NCI-H524 (cell line): ENCODE data around the gene SPATA16.
"Not testable (repeated sequence)": the region's sequence is repeated elsewhere in the genome, so short reads cannot be mapped to it uniquely, and the experiment has no call there.

Source experiments
- DNase-seq, 2 experiments: peaks; one replicate each; lab custom pipeline; 2025; lab: John Stamatoyannopoulos, UW

SPATA16 gene

GRCh38 chr3:172876297-172876696 lies 264.7 kb downstream of the SPATA16 start:
- DNase-seq: peak in 1 of 2 experiments; percentile 95

DNA sequence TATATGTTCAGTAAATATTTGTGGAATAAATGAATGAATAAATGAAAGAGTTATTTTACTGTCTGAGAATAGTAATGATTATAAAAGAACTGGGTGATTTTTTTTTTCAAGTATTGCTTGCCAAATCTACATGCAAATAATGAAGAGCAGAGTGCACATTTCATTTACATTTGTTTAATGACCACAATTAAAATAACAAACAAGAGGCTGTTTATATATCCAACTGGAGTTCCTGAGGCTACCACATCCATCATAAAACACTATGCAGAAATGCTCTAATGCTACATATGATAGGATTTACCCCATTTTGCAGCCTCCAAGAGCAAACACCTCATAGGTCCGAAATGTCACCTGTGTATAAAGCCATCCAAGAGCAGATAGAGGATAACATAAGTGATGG lies 266.0 kb downstream of the SPATA16 start:
- DNase-seq: no peak

DNA sequence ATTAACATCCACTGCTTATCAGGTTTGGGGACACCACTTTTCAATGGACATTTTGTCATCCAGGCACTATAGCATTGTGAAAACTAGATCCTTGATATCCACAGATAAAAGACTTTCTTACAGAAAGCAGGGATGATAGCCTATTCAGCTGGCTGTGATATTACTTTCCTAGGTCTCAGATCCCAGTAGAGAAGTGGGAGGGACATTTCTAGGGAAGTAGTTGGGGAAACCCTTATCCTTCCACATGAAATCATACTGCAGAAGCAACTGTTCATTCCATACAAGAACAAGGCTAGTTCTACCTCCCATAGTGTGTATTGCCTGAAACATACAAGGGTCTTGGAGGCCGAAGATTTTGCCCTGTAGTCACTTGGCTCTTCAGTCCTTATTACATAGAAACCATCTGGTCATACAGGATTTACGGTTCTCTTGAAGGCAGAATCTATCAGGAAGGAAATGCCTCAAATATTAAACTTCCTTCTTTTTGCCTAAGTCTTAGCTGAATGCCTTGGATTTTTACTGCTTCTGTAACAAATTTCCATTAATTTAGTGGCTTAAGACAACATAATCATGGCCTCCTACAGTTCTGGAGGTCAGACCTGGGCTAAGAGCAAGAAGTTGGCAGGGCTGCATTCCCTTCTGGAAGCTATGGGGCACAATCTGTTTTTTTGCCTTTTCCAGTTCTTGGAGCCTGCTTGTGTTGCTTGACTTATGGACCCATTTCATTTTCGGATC lies 271.1 kb downstream of the SPATA16 start:
- peak in 1 of 2 experiments; percentile 66 for DNase-seq

DNA sequence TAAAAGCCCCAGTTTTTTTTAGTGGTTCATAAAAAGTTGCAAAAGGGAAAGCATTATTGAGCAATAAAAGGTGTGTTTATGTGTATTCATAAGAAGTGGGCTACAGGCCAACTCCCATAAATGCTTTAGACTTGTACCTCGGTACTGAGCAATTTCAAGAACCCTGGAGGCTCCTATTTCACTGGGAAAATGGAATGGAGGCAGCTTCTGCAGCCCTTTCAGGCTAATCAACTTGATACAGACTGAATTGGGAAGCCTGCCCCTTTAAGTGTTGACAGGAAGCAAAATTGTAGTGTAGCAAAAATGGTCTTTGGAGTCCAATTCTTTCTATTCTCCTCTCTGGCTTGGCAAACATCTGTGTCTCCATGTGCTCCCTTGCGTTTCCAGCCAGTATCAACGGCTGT lies 271.7 kb downstream of the SPATA16 start:
- DNase-seq: peak in 1 of 2 experiments; percentile 37

GRCh38 chr3:172868582-172869200 lies 272.3 kb downstream of the SPATA16 start:
- peak; percentile 75 to 95 for DNase-seq

- not testable (repeated sequence) for DNase-seq
These were observed 274.2 kb downstream of the SPATA16 start for GRCh38 chr3:172866726-172867350.

DNA sequence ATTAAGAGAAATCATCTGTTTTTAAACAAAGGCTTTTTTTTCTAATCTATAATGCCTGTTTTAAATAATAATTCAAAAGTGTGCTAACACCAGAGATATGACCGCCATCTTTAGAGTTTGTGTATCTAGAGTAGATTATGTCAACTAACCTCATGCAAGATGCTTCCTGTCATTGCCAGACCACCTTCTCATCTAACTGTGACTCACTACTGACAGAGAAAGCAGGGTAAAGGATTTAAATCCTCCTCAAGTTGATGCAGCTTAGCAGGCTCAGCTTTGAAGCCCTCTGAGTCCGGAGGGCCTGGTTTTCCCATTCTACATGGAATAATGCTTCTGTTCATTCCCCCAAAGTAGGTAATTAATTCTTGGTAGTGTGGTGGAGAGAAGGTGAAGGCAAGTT lies 282.0 kb downstream of the SPATA16 start:
- DNase-seq: peak in 1 of 2 experiments; percentile 5

DNA sequence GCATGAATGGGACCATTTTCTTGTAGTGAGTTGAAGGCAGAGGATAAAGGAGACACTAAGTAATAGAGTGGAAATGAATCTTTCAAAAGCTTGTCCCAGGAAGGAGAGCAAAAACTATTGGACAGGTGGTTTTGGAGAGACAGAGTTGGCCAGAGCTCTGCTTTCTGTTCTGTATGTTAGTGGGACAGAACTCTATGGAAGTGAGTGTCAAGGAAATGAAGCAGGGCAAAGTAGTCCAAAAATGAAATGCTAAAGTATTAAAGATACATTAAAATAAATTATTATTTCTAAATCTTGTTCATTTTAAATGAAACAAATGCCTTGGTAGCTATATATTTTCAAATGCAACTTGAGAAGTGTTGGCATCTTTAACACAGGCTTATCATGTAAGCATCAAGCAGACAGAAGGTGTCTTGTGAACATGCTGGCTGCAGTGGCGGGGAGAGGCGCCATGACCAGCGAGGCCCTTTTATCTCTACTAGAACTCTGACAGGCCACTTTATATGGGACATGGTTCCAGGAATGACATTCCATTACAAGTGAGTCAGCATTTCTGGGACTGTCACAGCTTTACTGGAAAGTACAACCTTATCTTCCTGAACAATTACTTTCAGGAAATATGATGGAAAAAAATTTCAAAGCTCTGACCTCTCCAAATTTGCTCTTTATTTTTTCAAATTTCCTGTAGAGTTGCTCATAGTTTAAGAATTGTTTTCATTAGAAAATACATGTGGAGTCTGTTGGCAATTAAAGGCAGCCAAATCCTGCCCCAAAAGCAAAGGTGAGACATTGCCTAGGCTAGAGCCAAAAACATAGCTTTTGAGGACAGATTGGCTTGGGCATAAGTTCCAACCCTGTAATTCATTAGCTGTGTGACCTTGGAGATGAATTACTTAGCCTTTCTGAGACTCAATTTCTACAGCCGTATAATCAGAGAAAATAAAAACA lies 284.0 kb downstream of the SPATA16 start:
- DNase-seq: no peak

DNA sequence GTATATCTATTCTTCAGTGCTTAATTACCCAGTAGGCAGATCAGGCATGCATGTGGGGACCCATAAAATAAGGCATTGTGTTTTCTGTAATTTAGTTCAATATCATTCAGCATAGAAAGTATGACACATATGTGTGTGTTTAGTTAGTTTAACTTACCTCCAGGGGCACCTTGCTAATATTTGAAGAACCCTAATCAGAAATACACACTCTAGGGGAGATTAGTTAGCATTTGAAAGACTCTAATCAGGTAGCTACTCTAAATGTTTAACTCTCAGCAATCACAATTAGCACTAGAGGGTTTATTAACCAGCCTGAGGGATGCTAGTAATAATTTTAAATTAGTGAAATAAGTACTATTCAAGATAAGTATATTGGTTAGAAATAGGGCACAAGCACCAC lies 286.0 kb downstream of the SPATA16 start:
- DNase-seq: no peak

DNA sequence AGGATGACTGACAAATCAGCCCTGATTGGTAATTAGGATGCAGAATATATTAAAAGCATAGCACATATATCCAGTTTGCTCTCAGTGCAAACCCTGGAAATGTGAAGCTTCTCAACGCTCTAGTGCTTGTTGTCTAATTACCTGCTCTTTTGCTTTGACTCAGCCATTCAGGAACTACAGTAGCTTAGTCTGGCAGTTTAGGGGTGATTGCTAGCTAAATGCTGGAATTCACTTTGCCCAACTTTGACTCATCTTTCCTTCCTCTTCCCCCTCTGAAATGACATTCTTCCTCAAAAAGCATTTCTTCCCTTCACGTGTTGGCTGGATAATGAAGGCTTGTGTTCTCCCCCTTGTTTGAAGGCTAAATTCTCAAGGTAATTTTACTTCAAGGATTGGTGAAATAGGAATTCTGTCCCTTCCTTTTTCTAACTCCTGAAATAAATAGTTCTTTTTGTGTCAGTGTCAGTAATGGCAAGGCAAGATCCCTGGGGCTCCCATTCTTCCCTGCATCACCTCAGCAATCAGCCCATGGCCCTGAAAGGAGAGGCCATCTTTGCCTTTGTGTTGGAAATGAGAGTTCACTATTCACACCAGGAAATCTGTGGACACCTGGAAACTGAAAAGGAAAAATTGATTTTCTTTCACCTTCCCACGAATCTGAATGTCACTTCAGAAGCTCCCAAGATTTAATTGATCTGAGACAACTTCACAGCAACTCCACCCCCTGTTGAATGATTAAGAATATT lies 286.9 kb downstream of the SPATA16 start:
- DNase-seq: no peak

GRCh38 chr3:172853005-172853404 lies 288.0 kb downstream of the SPATA16 start:
- no peak for DNase-seq

DNA sequence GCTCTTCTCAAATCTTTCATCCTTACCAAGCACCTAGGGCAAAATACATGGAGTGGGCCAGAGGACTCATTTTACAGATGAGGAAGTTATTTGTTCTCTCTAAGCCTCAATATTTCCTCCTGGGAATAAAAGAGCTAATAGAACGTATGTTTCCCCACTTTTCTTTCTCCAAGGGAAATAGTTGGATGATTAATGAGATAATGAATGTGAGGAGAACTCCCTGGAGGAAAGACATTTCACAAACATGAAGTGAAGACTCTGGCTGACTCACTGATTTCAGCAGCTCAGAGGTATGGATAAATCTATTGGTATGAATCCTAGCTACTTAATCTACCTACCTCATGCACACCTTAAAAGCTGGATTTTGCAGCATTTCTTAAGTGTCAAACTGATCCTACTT lies 292.1 kb downstream of the SPATA16 start:
- no peak for DNase-seq

DNA sequence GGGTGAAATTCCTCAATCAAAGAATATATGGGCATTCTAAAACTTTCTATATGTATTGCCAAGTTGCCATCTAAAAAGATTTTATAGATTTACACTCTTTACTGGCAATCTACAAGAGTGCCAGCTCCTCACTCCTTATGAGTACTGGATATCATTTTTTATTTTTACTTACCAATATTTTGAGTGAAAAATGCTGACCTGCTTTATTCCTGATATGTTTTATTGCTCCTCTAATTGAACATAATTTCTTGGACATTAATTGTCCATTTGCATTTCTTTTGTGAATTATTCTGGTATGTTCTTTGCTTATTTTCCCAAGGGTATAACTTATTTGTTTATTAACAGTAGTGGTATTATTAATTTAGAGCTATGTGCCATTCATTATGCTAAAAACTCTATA lies 293.7 kb downstream of the SPATA16 start:
- no peak for DNase-seq

GRCh38 chr3:172846706-172847105 lies 294.3 kb downstream of the SPATA16 start:
- DNase-seq: no peak

GRCh38 chr3:172846103-172846561 lies 294.9 kb downstream of the SPATA16 start:
- DNase-seq: no peak

DNA sequence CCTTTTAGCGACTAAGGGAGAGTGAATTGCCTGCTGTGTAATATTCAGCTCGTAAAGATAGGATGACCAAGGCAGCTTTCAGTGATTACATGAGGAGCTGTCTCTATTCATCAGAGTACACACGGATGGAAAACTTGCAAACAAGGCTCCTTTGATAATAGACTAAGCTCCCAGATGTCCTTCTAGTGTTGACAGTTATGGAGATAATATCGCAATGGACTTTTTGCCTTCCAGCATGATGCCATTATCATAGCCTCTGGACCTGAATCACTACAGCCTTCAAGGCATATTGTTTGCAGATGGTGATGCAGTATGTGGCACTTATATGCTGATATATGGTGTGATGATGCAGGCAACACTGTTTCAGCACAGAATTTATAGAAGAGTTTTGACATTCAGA lies 296.6 kb downstream of the SPATA16 start:
- no peak for DNase-seq

- DNase-seq: no peak
These were observed 300.1 kb downstream of the SPATA16 start for GRCh38 chr3:172840913-172841312.

GRCh38 chr3:172840463-172840862 lies 300.6 kb downstream of the SPATA16 start:
- no peak for DNase-seq

GRCh38 chr3:172839679-172840078 lies 301.4 kb downstream of the SPATA16 start:
- DNase-seq: peak in 1 of 2 experiments; percentile 38
